Activated CD8-positive, alpha-beta T cell treated with anti-CD3 and anti-CD28 coated beads for 36 hours (primary cell): ENCODE results near the gene SUGCT. TPM values are rescaled to one million over a fixed set of nuclear protein-coding genes. Genes with fewer than 3 reads are reported as not detected.

Experiments
- ATAC-seq: fragments of 200-7000 bp; cut with Tn5 transposase; one replicate; pipeline ENCODE4 v1.10.0; 2021; ENCODE audit warnings: mild to moderate bottlenecking, moderate library complexity
- CTCF ChIA-PET: fragments of 350-600 bp; sonication (Branson Sonifier 250); formaldehyde crosslinking; loops from one replicate; lab custom pipeline; 2021; ENCODE audit warnings: antibody characterized with exemption; lab: Charles Lee
- POLR2A ChIA-PET: fragments of 350-600 bp; sonication (Branson Sonifier 250); formaldehyde crosslinking; loops from one replicate; lab custom pipeline; 2021; ENCODE audit warnings: antibody characterized with exemption; lab: Charles Lee
- DNase-seq: peaks from one replicate; pipeline ENCODE4 v3.0.0-alpha.2; 2020
- H3K27ac Mint-ChIP-seq: one replicate; pipeline ENCODE4 v1.8.0; 2021; ENCODE audit warnings: mild to moderate bottlenecking, mixed read lengths
- H3K27me3 Mint-ChIP-seq: one replicate; pipeline ENCODE4 v1.8.0; 2021; ENCODE audit warnings: mixed read lengths
- H3K36me3 Mint-ChIP-seq: one replicate; pipeline ENCODE4 v1.8.0; 2021; ENCODE audit warnings: low read depth, mixed read lengths
- H3K4me1 Mint-ChIP-seq: one replicate; pipeline ENCODE4 v1.8.0; 2021; ENCODE audit warnings: low read depth, mixed read lengths
- H3K4me3 Mint-ChIP-seq: one replicate; pipeline ENCODE4 v1.8.0; 2021; ENCODE audit warnings: mild to moderate bottlenecking, moderate library complexity, mixed read lengths
- H3K9me3 Mint-ChIP-seq: one replicate; pipeline ENCODE4 v1.8.0; 2021; ENCODE audit warnings: mixed read lengths
- intact Hi-C: fragments of 100-400 bp; cut with micrococcal nuclease; formaldehyde crosslinking; loops from one replicate; pipeline ENCODE4 v1.10.0; 2022
- total RNA-seq, 2 experiments: library from RNA; stranded (reverse); gene quantifications; one replicate each; pipeline ENCODE4 v1.2.3, GENCODE V29; 2021
- TF ChIP-seq, protein P1 (sequence below): fragments of 200-600 bp; IDR thresholded peaks from one replicate; pipeline ENCODE4 v1.8.0; 2022; ENCODE audit warnings: antibody characterized with exemption, mild to moderate bottlenecking

Gene SUGCT
- total RNA-seq, 2 experiments from 2014 or later = 1.6 to 2.0 TPM

DNA sequence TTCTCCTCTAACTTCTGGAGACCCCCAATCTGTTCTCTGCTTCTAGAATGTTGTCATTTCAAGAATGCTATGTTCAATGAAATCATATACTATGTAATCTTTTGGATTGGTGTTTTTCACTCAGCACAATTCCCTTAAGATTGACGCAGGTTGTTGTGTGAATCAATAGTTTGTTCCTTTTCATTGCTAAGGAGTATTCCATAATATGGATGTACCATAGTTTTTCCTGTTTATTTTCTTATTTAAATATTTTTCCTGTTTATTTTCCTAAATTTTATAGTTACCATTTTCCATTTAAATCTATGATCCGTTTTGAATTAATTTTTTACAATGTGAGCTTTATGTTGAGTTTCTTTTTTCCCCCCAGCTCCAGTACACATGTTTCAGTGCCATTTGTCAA is 604.5 kb downstream of the SUGCT start:
- H3K4me3 Mint-ChIP-seq = no peak overlapping the region
- POLR2A ChIA-PET = no interaction called here
- ATAC-seq (no peak), DNase-seq (no peak)
- intact Hi-C loops = no loop called here
- no peak overlapping the region for H3K27ac Mint-ChIP-seq
- peaks cover 2% of the 10 kb centered on the region for H3K9me3 Mint-ChIP-seq
- CTCF ChIA-PET = no interaction called here
- H3K4me1 Mint-ChIP-seq = no peaks in the 10 kb centered on the region
- no peaks in the 10 kb centered on the region for H3K27me3 Mint-ChIP-seq
- H3K36me3 Mint-ChIP-seq = no peaks in the 10 kb centered on the region
- TF ChIP-seq, protein P1, sequence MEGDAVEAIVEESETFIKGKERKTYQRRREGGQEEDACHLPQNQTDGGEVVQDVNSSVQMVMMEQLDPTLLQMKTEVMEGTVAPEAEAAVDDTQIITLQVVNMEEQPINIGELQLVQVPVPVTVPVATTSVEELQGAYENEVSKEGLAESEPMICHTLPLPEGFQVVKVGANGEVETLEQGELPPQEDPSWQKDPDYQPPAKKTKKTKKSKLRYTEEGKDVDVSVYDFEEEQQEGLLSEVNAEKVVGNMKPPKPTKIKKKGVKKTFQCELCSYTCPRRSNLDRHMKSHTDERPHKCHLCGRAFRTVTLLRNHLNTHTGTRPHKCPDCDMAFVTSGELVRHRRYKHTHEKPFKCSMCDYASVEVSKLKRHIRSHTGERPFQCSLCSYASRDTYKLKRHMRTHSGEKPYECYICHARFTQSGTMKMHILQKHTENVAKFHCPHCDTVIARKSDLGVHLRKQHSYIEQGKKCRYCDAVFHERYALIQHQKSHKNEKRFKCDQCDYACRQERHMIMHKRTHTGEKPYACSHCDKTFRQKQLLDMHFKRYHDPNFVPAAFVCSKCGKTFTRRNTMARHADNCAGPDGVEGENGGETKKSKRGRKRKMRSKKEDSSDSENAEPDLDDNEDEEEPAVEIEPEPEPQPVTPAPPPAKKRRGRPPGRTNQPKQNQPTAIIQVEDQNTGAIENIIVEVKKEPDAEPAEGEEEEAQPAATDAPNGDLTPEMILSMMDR = no peak

GRCh38 chr7:40742270-40742669 is 607.5 kb downstream of the SUGCT start:
- ATAC-seq = no peak
- ChIA-PET CTCF (no interaction called here), POLR2A (no interaction called here)
- Mint-ChIP-seq H3K9me3 (no peaks in the 10 kb centered on the region), H3K36me3 (no peaks in the 10 kb centered on the region), H3K4me3 (no peak overlapping the region), H3K27ac (no peak overlapping the region), H3K4me1 (no peaks in the 10 kb centered on the region), H3K27me3 (no peaks in the 10 kb centered on the region)
- TF ChIP-seq, protein P1 = no peak
- intact Hi-C loops = no loop called here
- no peak for DNase-seq

- DNase-seq (no peak), ATAC-seq (no peak)
- ChIA-PET CTCF (interaction anchor here (0.7 kb wide), 1 partner anchor 18 kb away, joined by 3 read pairs; no protein-coding TSS in a partner anchor), POLR2A (no interaction called here)
- TF ChIP-seq, protein P1 = no peak
- no peak overlapping the region for H3K27ac Mint-ChIP-seq
- H3K36me3 Mint-ChIP-seq = no peaks in the 10 kb centered on the region
- no peaks in the 10 kb centered on the region for H3K27me3 Mint-ChIP-seq
- intact Hi-C loops = no loop called here
- H3K4me3 Mint-ChIP-seq = no peak overlapping the region
- H3K9me3 Mint-ChIP-seq = no peaks in the 10 kb centered on the region
- no peaks in the 10 kb centered on the region for H3K4me1 Mint-ChIP-seq
Measured at GRCh38 chr7:40746841-40747556, 612.2 kb downstream of the SUGCT start.

DNA sequence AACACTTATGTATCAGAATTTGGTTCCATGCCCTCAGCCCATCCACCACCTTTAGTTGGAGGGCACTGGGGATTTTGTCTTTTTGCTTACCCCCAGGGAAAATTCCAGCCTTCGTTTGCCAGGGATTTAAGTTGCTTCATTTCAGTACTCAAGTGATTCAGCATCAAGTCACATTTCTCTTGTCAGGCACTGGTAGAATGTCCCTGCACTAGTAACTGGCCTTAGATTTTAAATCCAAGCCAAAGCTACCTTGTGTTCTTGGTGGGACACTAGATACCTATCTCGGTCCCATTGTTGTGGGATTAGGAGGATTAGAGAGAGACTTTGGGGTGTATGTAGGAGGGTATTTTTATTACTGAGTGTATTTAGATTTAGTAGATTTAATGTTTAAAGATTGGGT is 613.1 kb downstream of the SUGCT start:
- no peak overlapping the region for H3K4me3 Mint-ChIP-seq
- TF ChIP-seq, protein P1 = no peak
- H3K27ac Mint-ChIP-seq = no peak overlapping the region
- H3K36me3 Mint-ChIP-seq = no peaks in the 10 kb centered on the region
- POLR2A ChIA-PET = no interaction called here
- H3K27me3 Mint-ChIP-seq = no peaks in the 10 kb centered on the region
- no peaks in the 10 kb centered on the region for H3K9me3 Mint-ChIP-seq
- intact Hi-C loops = no loop called here
- CTCF ChIA-PET = no interaction called here
- no peak for ATAC-seq
- no peaks in the 10 kb centered on the region for H3K4me1 Mint-ChIP-seq
- no peak for DNase-seq

DNA sequence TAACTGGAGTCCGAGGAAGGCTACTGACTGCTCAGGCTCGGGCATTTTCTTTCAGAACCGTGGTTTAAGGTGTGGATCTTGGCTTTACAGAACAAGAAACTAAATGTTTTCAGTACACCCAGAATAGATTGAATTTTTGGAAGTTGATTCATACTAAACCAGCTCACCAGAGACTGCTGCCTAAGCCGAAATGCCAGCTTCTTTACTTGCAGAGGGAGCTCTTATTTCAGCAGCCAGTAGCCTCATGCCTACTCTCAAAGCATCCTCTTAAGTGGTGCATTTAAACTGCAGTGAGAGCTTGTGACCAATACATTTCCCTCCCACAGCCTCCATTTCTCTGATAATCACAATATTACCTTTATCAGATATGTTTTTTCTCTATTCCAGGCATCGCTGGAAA is 615.1 kb downstream of the SUGCT start:
- no peaks in the 10 kb centered on the region for H3K27me3 Mint-ChIP-seq
- H3K4me3 Mint-ChIP-seq = no peak overlapping the region
- TF ChIP-seq, protein P1 = no peak
- H3K4me1 Mint-ChIP-seq = no peaks in the 10 kb centered on the region
- no peaks in the 10 kb centered on the region for H3K9me3 Mint-ChIP-seq
- DNase-seq = no peak
- H3K36me3 Mint-ChIP-seq = no peaks in the 10 kb centered on the region
- intact Hi-C loops = no loop called here
- ChIA-PET CTCF (no interaction called here), POLR2A (interaction anchor here (1.4 kb wide), 1 partner anchor 144 kb away, joined by 3 read pairs; no protein-coding TSS in a partner anchor)
- ATAC-seq = no peak
- H3K27ac Mint-ChIP-seq = no peak overlapping the region
